DMS79 treated with DMSO at 0.1 percent for 48 hours (cell line): Measurements from ENCODE around the gene PCYT2.
A peak's percentile ranks its signal among the peaks of the same experiment; 100 is the strongest.
"Not testable (repeated sequence)": the region's sequence is repeated elsewhere in the genome, so short reads cannot be mapped to it uniquely, and the experiment has no call there.

ENCODE experiments used
- DNase-seq: peaks from one replicate; lab custom pipeline; 2025; lab: John Stamatoyannopoulos, UW

PCYT2 gene

DNA sequence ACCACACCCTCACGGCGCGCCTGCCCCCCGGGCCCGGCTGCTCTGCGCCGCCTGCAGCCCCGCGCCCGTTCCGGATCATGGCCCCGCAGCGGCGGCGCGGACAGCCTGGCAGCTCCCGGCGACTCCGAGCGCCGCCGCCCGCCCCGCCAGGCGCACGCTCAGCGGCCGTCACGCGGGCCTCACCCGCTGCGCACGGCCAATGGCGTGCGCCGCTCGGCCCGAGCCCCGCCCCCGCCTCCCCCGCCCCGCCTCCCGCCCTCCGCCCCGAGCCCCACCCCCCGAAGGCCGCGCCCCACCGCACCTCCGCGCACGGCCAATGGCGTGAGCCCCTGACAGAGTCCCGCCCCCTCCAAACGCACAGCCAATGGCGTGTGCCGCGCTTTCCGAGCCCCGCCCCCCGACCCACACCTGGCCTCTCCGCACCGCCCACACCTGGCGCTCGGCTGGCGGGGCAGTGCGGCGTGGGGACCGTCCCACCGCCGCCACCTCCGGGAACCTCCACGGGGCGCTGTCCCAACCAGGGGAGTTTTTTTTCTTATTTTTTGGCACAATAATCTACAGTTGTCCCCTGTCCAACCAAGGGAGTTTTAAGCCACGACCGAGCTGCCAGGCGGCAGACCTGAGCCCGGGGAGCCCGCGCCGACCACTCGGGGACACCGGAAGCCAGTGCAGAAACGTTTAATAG is at the start of gene PCYT2:
Gene PCYT2, minus strand, starts transcription at position 123 of the 685 bp plus-strand sequence. Its CDS starts 44 bp downstream, at position 79.
- DNase-seq, result peak; percentile 19

- DNase-seq, result no peak
Observed at GRCh38 chr17:81960130-81960958, 49.1 kb upstream of the PCYT2 start.

DNA sequence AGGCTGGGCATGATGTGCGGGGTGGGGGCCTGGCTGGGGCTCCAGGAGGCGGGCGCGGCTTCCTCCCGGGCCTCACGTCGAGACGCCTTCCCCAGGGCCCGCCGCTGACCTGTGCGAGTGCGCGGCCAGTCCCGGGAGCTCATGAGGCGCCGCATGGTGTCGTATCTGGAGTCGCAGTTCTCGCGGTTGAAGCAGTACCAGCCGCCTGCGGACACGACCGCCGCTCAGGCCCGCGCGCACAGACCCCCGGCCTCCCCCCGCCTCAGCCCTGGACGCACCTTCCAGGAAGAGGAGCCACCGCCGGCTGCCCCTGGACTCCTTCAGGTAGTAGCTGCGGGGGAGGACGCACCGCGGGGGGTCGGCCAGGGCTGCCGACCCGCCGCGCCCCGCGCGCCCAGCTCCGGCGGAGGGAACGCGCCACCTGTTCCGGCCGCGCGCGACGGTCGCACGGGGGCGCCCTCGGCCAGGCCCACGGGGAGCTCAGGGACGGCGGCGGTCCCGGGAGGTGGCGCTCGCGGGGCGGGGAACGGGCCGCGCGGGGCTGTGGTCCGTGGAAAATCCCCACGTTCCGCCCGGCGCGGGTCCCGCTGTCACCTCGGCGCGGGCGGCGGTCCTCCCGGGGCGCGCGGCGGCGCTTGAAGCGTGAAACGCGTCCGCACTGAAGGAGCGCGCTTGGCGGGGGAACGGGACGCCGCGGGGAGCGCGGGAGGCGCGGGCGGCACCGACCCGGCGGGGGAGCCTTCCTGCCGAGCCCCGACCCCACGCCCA is 48.3 kb upstream of the PCYT2 start:
- DNase-seq, result no peak

DNA sequence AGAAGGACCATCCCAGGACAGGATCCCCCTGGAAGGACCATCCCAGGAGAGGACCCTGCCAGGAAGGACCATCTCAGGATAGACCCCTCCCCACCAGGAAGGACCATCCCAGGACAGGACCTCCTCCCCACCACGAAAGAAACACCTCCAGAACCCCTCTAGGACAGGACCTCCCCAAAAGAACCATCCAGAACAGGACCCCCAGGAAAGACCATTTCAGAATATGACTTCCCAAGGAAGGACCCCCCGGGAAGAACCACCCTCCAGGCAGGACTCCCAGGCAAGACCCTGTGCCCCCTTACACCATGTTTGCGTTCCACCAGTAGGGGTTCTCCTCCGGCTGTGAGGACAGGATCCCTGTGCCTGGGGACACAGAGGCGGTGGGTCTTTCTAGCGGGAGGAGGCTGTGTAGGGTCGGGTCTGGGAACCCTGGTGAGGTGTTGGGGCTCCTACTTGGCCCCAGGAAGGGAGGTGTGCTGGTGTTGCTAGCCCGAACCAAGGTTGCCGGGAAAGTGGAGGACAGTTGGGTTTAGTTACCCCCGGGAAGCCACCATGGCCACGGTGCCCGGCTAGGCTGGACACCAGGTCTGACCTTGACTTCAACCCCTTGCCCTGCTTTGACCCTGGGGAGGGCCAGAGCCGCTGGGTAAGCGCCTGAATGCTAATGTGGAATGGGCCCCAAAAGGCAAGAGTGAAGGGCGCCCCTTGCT is 47.6 kb upstream of the PCYT2 start:
- no peak for DNase-seq

- DNase-seq, result no peak
Observed at GRCh38 chr17:81957691-81958432, 46.7 kb upstream of the PCYT2 start.

- no peak for DNase-seq
Observed at GRCh38 chr17:81956607-81957589, 45.7 kb upstream of the PCYT2 start.

DNA sequence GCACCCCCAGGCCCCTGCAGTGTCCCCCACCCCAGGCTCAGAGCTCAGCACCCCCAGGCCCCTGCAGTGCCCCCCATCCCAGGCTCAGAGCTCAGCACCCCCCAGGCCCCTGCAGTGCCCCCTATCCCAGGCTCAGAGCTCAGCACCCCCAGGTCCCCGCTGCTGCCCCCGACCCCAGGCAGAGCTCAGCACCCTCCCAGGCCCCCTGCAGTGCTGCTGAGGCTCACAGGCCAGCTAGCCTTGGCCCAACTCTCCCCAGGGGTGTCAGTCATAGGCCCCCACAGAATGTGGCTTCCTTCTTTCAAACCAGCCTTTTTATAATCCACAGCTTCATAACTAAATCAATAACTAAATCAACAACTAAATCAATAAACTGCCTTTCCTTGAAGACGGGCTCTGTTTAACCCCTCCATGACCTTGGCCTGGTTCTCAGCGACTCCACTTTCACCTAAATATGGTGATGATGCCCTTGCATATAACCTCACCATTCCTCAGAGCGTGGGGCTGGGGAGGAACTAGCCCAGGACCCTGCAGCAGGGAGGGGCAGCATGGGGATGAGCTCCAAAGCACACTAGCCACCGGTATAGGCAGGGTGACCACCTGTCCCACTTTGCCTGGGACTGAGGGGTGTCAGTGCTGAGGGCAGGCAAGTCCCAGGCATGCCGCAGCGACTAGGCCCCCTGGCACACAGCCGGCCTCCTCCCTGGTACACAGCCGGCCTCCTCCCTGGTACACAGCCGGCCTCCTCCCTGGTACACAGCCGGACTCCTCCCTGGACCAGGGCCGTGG is 44.8 kb upstream of the PCYT2 start:
- DNase-seq, result no peak

- no peak for DNase-seq
Observed at GRCh38 chr17:81955058-81955681, 44.0 kb upstream of the PCYT2 start.

DNA sequence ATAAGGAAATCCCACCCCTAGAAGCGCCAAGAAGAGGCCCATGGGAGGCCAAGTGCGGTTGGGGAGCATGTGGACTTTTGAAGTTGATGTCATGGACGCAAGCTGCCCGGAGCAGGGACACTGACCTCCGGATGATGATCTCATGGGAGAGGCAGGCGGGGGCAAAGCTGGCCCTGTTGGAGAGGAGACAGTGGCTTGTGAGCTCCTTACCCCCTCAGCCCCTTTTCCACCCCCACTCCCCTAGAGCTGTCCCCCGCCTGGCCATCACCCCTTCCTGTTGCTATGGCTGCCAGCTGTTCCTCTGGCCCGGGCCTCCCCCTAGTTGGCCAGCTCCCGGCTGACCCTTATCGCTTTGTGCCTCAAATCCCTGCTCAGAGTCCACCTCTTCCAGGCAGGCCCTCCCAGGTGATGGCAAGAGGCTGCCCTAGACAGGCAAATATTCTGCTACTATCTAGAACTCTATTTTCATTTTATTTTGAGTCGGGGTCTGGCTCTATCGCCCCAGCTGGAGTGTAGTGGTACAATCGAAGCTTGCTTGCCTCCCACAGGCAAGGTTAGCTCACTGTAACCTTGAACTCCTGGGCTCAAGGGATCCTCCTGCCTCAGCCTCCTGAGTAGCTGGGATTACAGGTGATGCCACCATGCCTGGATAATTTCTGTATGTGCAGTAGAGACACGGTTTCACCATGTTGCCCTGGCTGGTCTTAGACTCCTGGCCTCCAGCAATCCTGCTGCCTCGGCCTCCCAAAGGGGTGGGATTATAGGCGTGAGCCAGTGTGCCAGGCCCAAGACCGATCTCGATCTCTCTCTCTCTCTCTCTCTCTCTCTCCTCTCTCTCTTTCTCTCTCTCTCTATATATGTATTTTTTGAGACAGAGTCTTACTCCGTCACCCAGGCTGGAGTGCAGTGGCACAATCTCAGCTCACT is 43.2 kb upstream of the PCYT2 start:
- no peak for DNase-seq

DNA sequence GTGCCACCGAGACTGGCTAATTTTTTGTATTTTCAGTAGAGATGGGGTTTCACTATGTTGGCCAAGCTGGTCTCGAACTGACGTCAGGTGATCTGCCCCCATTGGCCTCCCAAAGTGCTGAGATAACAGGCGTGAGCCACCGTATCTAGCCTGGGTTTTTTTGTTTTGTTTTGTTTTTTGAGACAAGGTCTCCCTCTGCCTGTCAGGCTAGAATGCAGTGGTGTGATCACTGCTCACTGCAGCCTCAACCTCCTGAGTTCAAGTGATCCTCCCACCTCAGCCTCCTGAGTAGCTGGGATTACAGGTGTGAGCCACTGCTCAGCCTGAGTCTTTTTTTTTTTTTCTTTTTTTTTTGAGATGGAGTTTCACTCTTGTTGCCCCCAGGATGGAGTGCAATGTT is 42.2 kb upstream of the PCYT2 start:
- not testable (repeated sequence) for DNase-seq

- DNase-seq, result no peak
Observed at GRCh38 chr17:81952792-81953228, 41.6 kb upstream of the PCYT2 start.

GRCh38 chr17:81951785-81952684 is 40.8 kb upstream of the PCYT2 start:
- no peak for DNase-seq

DNA sequence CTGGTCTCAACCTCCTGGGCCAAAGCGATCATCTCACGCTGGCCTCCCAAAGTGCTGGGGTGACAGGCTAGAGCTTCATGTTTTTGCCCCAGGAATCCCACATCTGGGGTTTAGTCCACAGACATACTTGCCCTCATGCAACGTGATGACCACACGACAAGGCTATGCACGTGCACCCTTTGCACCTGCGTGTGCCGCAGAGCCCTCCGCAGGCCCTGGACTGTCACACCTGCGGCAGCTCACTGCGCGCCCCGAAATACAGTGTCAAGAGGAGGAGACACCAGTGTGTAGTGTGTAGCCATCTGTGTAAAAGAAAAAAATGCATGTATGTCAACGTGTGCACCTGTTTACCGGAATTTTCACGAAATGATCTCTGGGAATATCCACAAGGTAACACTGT is 39.3 kb upstream of the PCYT2 start:
- DNase-seq, result no peak

GRCh38 chr17:81948635-81949378 is 37.6 kb upstream of the PCYT2 start:
- DNase-seq, result no peak

- no peak for DNase-seq
Observed at GRCh38 chr17:81947189-81947588, 36.0 kb upstream of the PCYT2 start, which contains the start of gene MYADML2. Gene MYADML2, minus strand, starts transcription at chr17:81947233. Its CDS starts 5,492 bp downstream, at chr17:81941741.

DNA sequence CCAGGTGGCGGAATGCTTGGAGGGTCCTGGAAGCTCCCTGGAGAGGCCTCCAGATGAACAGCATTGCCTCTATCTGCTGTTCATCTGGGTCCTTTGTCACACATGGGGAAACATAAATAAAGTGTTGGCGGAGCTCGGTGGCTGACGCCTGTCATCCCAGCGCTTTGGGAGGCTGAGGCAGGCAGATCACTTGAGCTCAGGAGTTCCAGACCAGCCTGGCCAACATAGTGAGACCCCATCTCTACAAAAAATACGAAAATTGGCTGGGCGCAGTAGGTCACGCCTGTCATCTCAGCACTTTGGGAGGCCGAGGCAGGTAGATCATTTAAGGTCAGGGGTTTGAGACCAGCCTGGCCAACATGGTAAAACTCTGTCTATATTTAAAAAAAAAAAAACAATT is 33.7 kb upstream of the PCYT2 start:
- no peak for DNase-seq
